Neural cell (in vitro differentiated cells): ENCODE measurements around the gene ANTXR1. TPM values are rescaled to one million over a fixed set of nuclear protein-coding genes. Genes with fewer than 3 reads are reported as not detected.

ENCODE experiments used
- H2AFZ ChIP-seq: fragments of 200-600, 300-800 bp; sonication (generic), shearing (Covaris generic); 2 replicates; pipeline ENCODE4 v1.6.0; 2014; ENCODE audit warnings: low read depth, mild to moderate bottlenecking, antibody characterized with exemption, low read length, moderate library complexity
- H3F3A ChIP-seq: fragments of 200-600 bp; shearing (Covaris generic); 2 replicates; pipeline ENCODE4 v1.6.1; 2016; ENCODE audit warnings: mild to moderate bottlenecking, moderate library complexity, mixed read lengths, antibody characterized with exemption, low read length; ENCODE audit not compliant: insufficient read depth, poor library complexity, severe bottlenecking
- H3K27ac ChIP-seq: fragments of 200-600, 300-800 bp; sonication (generic), shearing (Covaris generic); 2 replicates; pipeline ENCODE4 v1.5.1; 2014; ENCODE audit warnings: mild to moderate bottlenecking, low read length, moderate library complexity
- H3K27me3 ChIP-seq: fragments of 300-800, 200-600 bp; sonication (generic), shearing (Covaris generic); 2 replicates; pipeline ENCODE4 v1.6.0; 2014; ENCODE audit warnings: mild to moderate bottlenecking, low read depth, low read length, moderate library complexity; ENCODE audit not compliant: insufficient read depth
- H3K36me3 ChIP-seq: fragments of 300-800, 200-600 bp; sonication (generic), shearing (Covaris generic); 2 replicates; pipeline ENCODE4 v1.5.1; 2014; ENCODE audit warnings: mild to moderate bottlenecking, antibody characterized with exemption, low read length, moderate library complexity; ENCODE audit not compliant: insufficient read depth
- H3K4me2 ChIP-seq: fragments of 300-800, 200-600 bp; sonication (generic), shearing (Covaris generic); 2 replicates; pipeline ENCODE4 v1.6.0; 2014; ENCODE audit warnings: mild to moderate bottlenecking, low read length
- H3K4me3 ChIP-seq: fragments of 300-800, 200-600 bp; sonication (generic), shearing (Covaris generic); 2 replicates; pipeline ENCODE4 v1.5.1; 2014; ENCODE audit warnings: mild to moderate bottlenecking, low read length, moderate library complexity
- H3K79me2 ChIP-seq: fragments of 200-600 bp; shearing (Covaris generic); replicated peaks from 2 replicates; pipeline ENCODE4 v1.6.0; 2014; ENCODE audit warnings: mild to moderate bottlenecking, low read length, moderate library complexity; ENCODE audit not compliant: insufficient read depth
- H3K9ac ChIP-seq: fragments of 300-800, 200-600 bp; sonication (generic), shearing (Covaris generic); 2 replicates; pipeline ENCODE4 v1.6.1; 2016; ENCODE audit warnings: mild to moderate bottlenecking, low read length, mixed read lengths
- H3K9me2 ChIP-seq: fragments of 200-600 bp; shearing (Covaris generic); 2 replicates; pipeline ENCODE4 v1.6.1; 2016; ENCODE audit warnings: mild to moderate bottlenecking, low read length, mixed read lengths; ENCODE audit not compliant: insufficient read depth
- H3K9me3 ChIP-seq: fragments of 200-600, 300-800 bp; sonication (generic), shearing (Covaris generic); 2 replicates; pipeline ENCODE4 v1.6.1; 2016; ENCODE audit warnings: mild to moderate bottlenecking, mixed run types, low read length, moderate library complexity, mixed read lengths
- H4K20me1 ChIP-seq: fragments of 200-600 bp; shearing (Covaris generic); 2 replicates; pipeline ENCODE4 v1.6.1; 2016; ENCODE audit warnings: mild to moderate bottlenecking, mixed run types; ENCODE audit not compliant: insufficient read depth
- CTCF ChIP-seq: fragments of 450-650 bp; IDR thresholded peaks from 2 replicates; pipeline ENCODE4 v1.5.1; 2014; ENCODE audit warnings: antibody characterized with exemption, mild to moderate bottlenecking, moderate library complexity; ENCODE audit not compliant: poor library complexity, severe bottlenecking
- EP300 ChIP-seq: fragments of 450-650 bp; conservative IDR thresholded peaks from 2 replicates; pipeline ENCODE4 v1.6.1; 2014; ENCODE audit warnings: antibody characterized with exemption, mild to moderate bottlenecking, moderate library complexity; ENCODE audit not compliant: poor library complexity, severe bottlenecking
- EZH2 ChIP-seq: fragments of 200-600, 300-800 bp; shearing (Covaris generic), sonication (generic); IDR thresholded peaks from 2 replicates; pipeline ENCODE4 v1.6.1; 2014; ENCODE audit warnings: antibody characterized with exemption, low read length, borderline replicate concordance, mild to moderate bottlenecking; ENCODE audit not compliant: insufficient read depth, poor library complexity, severe bottlenecking
- MXI1 ChIP-seq: fragments of 450-650 bp; conservative IDR thresholded peaks from 2 replicates; pipeline ENCODE4 v1.6.1; 2014; ENCODE audit warnings: antibody characterized with exemption, mild to moderate bottlenecking; ENCODE audit not compliant: poor library complexity, severe bottlenecking
- POLR2AphosphoS5 ChIP-seq: IDR thresholded peaks from 2 replicates; pipeline ENCODE4 v1.6.1; 2012
- RAD21 ChIP-seq: fragments of 450-650 bp; conservative IDR thresholded peaks from 2 replicates; pipeline ENCODE4 v1.6.1; 2014; ENCODE audit warnings: antibody characterized with exemption, mild to moderate bottlenecking, moderate library complexity
- REST ChIP-seq: IDR thresholded peaks from 2 replicates; pipeline ENCODE4 v1.6.1; 2012; ENCODE audit warnings: borderline replicate concordance
- SMC3 ChIP-seq: fragments of 450-650 bp; conservative IDR thresholded peaks from 2 replicates; pipeline ENCODE4 v1.6.1; 2014; ENCODE audit warnings: antibody characterized with exemption, mild to moderate bottlenecking, moderate library complexity; ENCODE audit not compliant: poor library complexity
- TAF1 ChIP-seq: IDR thresholded peaks from 2 replicates; pipeline ENCODE4 v1.6.1; 2012; ENCODE audit warnings: low read depth
- polyA plus RNA-seq: library from polyadenylated mRNA; depleted of rRNA; stranded (reverse); fragments of >200 nt; gene quantifications from 2 replicates; pipeline ENCODE4 v1.2.3, GENCODE V29; 2014

ANTXR1 gene
- polyA plus RNA-seq, 1 donor from 2014 or later = 4.9 TPM

- Histone ChIP-seq H3K27ac (no peak overlapping the region), H3K4me3 (no peak overlapping the region), H3K9me2 (no peaks in the 10 kb centered on the region), H3K79me2 (no peaks in the 10 kb centered on the region), H3K9me3 (no peaks in the 10 kb centered on the region), H3K9ac (no peak overlapping the region), H3K27me3 (no peaks in the 10 kb centered on the region), H3F3A (no peaks in the 10 kb centered on the region), H4K20me1 (no peaks in the 10 kb centered on the region), H3K4me2 (no peak overlapping the region), H3K36me3 (no peaks in the 10 kb centered on the region), H2AFZ (no peak overlapping the region)
- no peak for TF ChIP-seq EP300
- TF ChIP-seq POLR2AphosphoS5 = no peak
- TF ChIP-seq REST = no peak
- TF ChIP-seq TAF1 = no peak
Measured at GRCh38 chr2:69156624-69157023, 143.6 kb downstream of the ANTXR1 start.

- Histone ChIP-seq H2AFZ (no peak overlapping the region), H3K9ac (no peak overlapping the region)
- no peak for TF ChIP-seq CTCF
Measured at GRCh38 chr2:69157441-69157840, 144.5 kb downstream of the ANTXR1 start.

GRCh38 chr2:69159986-69160385 lies 147.0 kb downstream of the ANTXR1 start:
- Histone ChIP-seq H3K9me3 (no peaks in the 10 kb centered on the region), H3K27me3 (no peaks in the 10 kb centered on the region), H3K4me2 (no peak overlapping the region), H2AFZ (no peak overlapping the region), H3K36me3 (no peaks in the 10 kb centered on the region), H3F3A (no peaks in the 10 kb centered on the region), H3K79me2 (no peaks in the 10 kb centered on the region), H3K4me3 (no peak overlapping the region), H3K9me2 (no peaks in the 10 kb centered on the region), H3K27ac (no peak overlapping the region), H4K20me1 (no peaks in the 10 kb centered on the region), H3K9ac (no peak overlapping the region)
- TF ChIP-seq EP300 (no peak), EZH2 (no peak), RAD21 (no peak), TAF1 (no peak), CTCF (no peak), MXI1 (no peak), POLR2AphosphoS5 (no peak), REST (no peak), SMC3 (no peak)

More at GRCh38 chr2:69157441-69157840, 144.5 kb downstream of the ANTXR1 start:
- Histone ChIP-seq H3K27me3 (no peaks in the 10 kb centered on the region), H4K20me1 (no peaks in the 10 kb centered on the region), H3K79me2 (no peaks in the 10 kb centered on the region), H3K9me2 (no peaks in the 10 kb centered on the region), H3F3A (no peaks in the 10 kb centered on the region), H3K36me3 (no peaks in the 10 kb centered on the region), H3K9me3 (no peaks in the 10 kb centered on the region), H3K27ac (no peak overlapping the region), H3K4me3 (no peak overlapping the region), H3K4me2 (no peak overlapping the region)
